Heart left ventricle (tissue), 16 donors: Measurements from ENCODE around the gene LAMA4. TPM values are rescaled to one million over a fixed set of nuclear protein-coding genes. Genes with fewer than 3 reads are reported as not detected.

Experiments
- ATAC-seq, 4 donors: fragments of 200-7000 bp; cut with Tn5 transposase; one replicate each; pipeline ENCODE4 v1.9.1; 2020 to 2022; ENCODE audit warnings: moderate library complexity in 4 of 4, mild to moderate bottlenecking in 3 of 4, moderate number of reproducible peaks in 1 of 4
- DNase-seq, 5 donors: peaks; one replicate each; pipeline ENCODE4 v3.0.0-alpha.2; 2020
- H3K27ac ChIP-seq, 12 donors: fragments of 200-600 bp; sonication (generic) in 4 of 12; one replicate each; pipeline versions ENCODE4 v1.5.0 to v1.8.0; 2016 to 2022; ENCODE audit warnings: mild to moderate bottlenecking in 2 of 12
- H3K27me3 ChIP-seq, 9 donors: fragments of 200-600 bp; sonication (generic) in 2 of 9; one replicate each; pipeline versions ENCODE4 v1.5.1 to v1.8.0; 2016 to 2022; ENCODE audit warnings: mild to moderate bottlenecking in 3 of 9
- H3K36me3 ChIP-seq, 9 donors: fragments of 200-600 bp; sonication (generic) in 2 of 9; one replicate each; pipeline versions ENCODE4 v1.5.0 to v1.8.0; 2018 to 2022; ENCODE audit warnings: mild to moderate bottlenecking in 2 of 9
- H3K4me1 ChIP-seq, 12 donors: fragments of 200-600 bp; sonication (generic) in 4 of 12; one replicate each; pipeline versions ENCODE4 v1.5.0 to v1.8.0; 2016 to 2022; ENCODE audit warnings: mild to moderate bottlenecking in 3 of 12
- H3K4me3 ChIP-seq, 12 donors: fragments of 200-600 bp; sonication (generic) in 4 of 12; one replicate each; pipeline versions ENCODE4 v1.5.0 to v1.8.0; 2017 to 2022; ENCODE audit warnings: mild to moderate bottlenecking in 9 of 12, moderate library complexity in 4 of 12
- H3K9me3 ChIP-seq, 12 donors: fragments of 200-600 bp; sonication (generic) in 4 of 12; one replicate each; pipeline versions ENCODE4 v1.5.0 to v1.8.0; 2016 to 2022; ENCODE audit warnings: mild to moderate bottlenecking in 1 of 12
- POLR2A ChIP-seq, 2 donors: fragments of 450-650 bp; IDR thresholded peaks; one replicate each; pipeline ENCODE4 v1.6.1; 2017; ENCODE audit warnings: antibody characterized with exemption in 2 of 2, mild to moderate bottlenecking in 2 of 2, moderate library complexity in 2 of 2
- WGBS, 4 donors: extraction: QIAGEN DNeasy Blood & Tissue Kit in 2 of 4; methylation state at CpG; one replicate each; pipeline versions ENCODE4 v1.1.5 to v1.1.7; 2013 to 2018; 5-methylcytosine and 5-hydroxymethylcytosine counted together
- intact Hi-C, 10 donors: fragments of 100-400 bp; cut with DNase I; formaldehyde crosslinking; loops; one replicate each; pipeline versions ENCODE4 v1.11.1 to v1.14.2; 2022
- polyA plus RNA-seq, 2 donors: library from polyadenylated mRNA; stranded (reverse); fragments of 200-250 nt; gene quantifications; one replicate each; pipeline ENCODE4 v1.2.3, GENCODE V29; 2013
- total RNA-seq, 9 donors: library from RNA; depleted of rRNA in 2 of 9; stranded (reverse); fragments of >200 nt in 2 of 9; fragmentation: NEBNext Ultra II Directional in 3 of 9; extraction: Animal tissue kit (Norgen Biotek cat#: 25700) in 3 of 9; gene quantifications; one replicate each; pipeline versions ENCODE4 v1.1.0 to v1.2.4, GENCODE V29; 2016 to 2023
- TF ChIP-seq, protein P1 (sequence below), 12 donors: fragments of 200-600 bp; sonication (generic) in 4 of 12; IDR thresholded peaks; one replicate each; pipeline versions ENCODE4 v1.5.0 to v1.8.0; 2018 to 2022; ENCODE audit warnings: antibody characterized with exemption in 12 of 12, mild to moderate bottlenecking in 5 of 12
- donor health status: ischemic (EF 13 %, LVEDD 7.1; RV severe dilation, severe dysfunction).
- donor health status: healthy with polysubstance abuse.
- donor health status: DM: no; HTN: yes; CAD: no.
- donor health status: DM: no; HTN: no; CAD: no.
- donor health status: ischemic (EF 25% LVEDD 6.9; RV normal size, moderate dysfunction).
- donor health status: ischemic (EF 25% LVEDD 5.7; RV mildly dilated, moderate dysfunction).
- donor health status: healthy.
- donor health status: DM: yes; HTN: yes; CAD: no.
- donor health status: ischemic (EF 35%, LVEDD 5.7; RV mildly dilated, moderate dysfunction).
- donor health status: nonischemic (EF 11% LVEDD 7.7; RV severe dilation, severe dysfunction).
- donor health status: DM: yes; HTN: yes; CAD: no.
- donor health status: PGD.
- donor health status: ischemic (EF 29% LVEDD 5.4; RV normal size, mild dysfunction).
- donor health status: nonischemic (EF 23%, LVEDD 6.1; RV moderate dilation, normal function).

The LAMA4 gene
- total and polyA plus RNA-seq, 11 donors: 23.8 to 132 (median 56.9) TPM

DNA sequence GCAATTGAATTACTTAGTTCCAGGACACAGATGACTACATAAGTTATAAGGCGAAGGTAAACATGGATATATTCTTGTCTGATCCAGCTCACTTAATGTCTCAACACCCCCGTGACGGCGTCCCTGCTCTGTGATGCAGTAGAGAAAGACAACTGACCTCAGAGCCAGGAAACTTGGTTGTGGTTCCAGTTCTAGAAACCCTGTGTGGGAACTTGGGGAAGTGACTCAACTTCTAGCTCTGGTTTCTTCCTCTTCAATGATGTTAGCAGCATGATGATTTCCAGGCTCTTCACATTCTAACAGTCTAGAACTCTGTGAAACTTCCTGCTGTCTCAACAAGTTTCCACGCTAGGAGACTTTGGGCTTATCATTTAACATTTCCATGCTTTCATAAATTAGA is 18.4 kb downstream of the LAMA4 start:
- intact Hi-C loops: loop anchor here in 2 of 10 donors (2.0 kb wide), 2 partner anchors 15 to 17 kb away; no protein-coding TSS in a partner anchor

DNA sequence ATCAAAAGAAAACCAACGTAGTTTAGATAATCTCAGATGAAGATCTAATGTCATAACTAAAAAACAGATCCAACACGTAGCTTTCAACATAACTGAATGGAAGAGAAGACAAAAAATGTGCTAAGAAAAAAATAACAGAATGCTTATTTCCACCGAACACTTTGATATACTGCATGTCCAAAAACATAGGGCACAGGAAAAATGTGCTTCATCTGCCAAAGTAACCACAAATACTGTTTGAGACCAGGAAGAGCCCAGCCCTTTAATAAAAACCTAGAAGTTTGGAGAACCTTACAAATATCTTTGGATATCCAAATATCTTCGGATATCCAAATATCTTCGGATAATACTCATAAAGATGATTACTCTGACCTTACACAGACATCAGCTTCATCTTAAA is 19.8 kb downstream of the LAMA4 start:
- intact Hi-C loops: no loop called here
- H3K9me3 ChIP-seq: no peaks in the 10 kb centered on the region
- 35 to 53% (median 43%) methylated on average over 5 of the region's 5 CpGs for WGBS, 4 donors
- no peak for TF ChIP-seq POLR2A (IDR thresholded peaks at IDR 0.05)
- TF ChIP-seq, protein P1, sequence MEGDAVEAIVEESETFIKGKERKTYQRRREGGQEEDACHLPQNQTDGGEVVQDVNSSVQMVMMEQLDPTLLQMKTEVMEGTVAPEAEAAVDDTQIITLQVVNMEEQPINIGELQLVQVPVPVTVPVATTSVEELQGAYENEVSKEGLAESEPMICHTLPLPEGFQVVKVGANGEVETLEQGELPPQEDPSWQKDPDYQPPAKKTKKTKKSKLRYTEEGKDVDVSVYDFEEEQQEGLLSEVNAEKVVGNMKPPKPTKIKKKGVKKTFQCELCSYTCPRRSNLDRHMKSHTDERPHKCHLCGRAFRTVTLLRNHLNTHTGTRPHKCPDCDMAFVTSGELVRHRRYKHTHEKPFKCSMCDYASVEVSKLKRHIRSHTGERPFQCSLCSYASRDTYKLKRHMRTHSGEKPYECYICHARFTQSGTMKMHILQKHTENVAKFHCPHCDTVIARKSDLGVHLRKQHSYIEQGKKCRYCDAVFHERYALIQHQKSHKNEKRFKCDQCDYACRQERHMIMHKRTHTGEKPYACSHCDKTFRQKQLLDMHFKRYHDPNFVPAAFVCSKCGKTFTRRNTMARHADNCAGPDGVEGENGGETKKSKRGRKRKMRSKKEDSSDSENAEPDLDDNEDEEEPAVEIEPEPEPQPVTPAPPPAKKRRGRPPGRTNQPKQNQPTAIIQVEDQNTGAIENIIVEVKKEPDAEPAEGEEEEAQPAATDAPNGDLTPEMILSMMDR (IDR thresholded peaks at IDR 0.05): no peak
- H3K36me3 ChIP-seq: peaks cover 0 to 4% (median 0%) of the 10 kb centered on the region in 9 donors
- no peak for DNase-seq
- H3K4me3 ChIP-seq: no peak overlapping the region
- ATAC-seq: no peak
- H3K4me1 ChIP-seq: peaks cover 32 to 85% (median 79%) of the 10 kb centered on the region in 12 donors
- peak overlapping the region; percentile 21 to 88 (median 82) for H3K27ac ChIP-seq
- H3K27me3 ChIP-seq: no peaks in the 10 kb centered on the region

More for the DNA sequence above, 18.4 kb downstream of the LAMA4 start:
- peaks cover 0 to 7% (median 0%) of the 10 kb centered on the region in 9 donors for H3K36me3 ChIP-seq
- ATAC-seq: peak in 3 of 4 donors; percentile 25 to 45 (median 30)
- no peaks in the 10 kb centered on the region for H3K27me3 ChIP-seq
- DNase-seq: peak in 1 of 5 donors; percentile 45
- 64 to 77% (median 67%) methylated on average over 5 of the region's 5 CpGs for WGBS, 4 donors
- TF ChIP-seq POLR2A (IDR thresholded peaks at IDR 0.05): no peak
- TF ChIP-seq, protein P1 (IDR thresholded peaks at IDR 0.05): no peak
- H3K27ac ChIP-seq: peak overlapping the region in 11 of 12 donors; percentile 36 to 88 (median 82)
- H3K4me3 ChIP-seq: no peak overlapping the region
- H3K9me3 ChIP-seq: no peaks in the 10 kb centered on the region
- peaks cover 32 to 91% (median 78%) of the 10 kb centered on the region in 12 donors for H3K4me1 ChIP-seq

DNA sequence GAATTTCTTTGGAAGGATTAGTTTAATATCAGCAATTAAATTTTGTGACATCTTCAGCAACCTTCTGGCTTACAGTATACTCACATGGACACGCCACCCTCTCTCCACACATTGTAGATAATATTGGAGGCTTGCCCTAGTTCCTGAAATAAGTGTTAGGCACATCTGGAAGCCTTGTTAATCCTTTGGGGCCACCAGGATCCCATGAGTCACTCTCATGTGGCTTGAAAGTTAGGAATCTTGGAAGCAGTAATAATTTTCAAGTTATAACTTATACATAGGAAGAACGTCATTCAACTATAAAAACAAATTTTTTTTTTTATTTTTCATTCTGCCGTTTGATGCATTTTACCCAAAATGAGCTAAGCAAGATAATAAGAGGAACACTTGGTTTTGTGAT is 20.5 kb downstream of the LAMA4 start:
- peaks cover 32 to 84% (median 78%) of the 10 kb centered on the region in 12 donors for H3K4me1 ChIP-seq
- H3K4me3 ChIP-seq: no peak overlapping the region
- ATAC-seq: peak; percentile 29 to 76 (median 65)
- 31 to 43% (median 32%) methylated on average over 3 of the region's 3 CpGs for WGBS, 4 donors
- peaks cover 0 to 6% (median 0%) of the 10 kb centered on the region in 9 donors for H3K36me3 ChIP-seq
- no peaks in the 10 kb centered on the region for H3K9me3 ChIP-seq
- peak overlapping the region; percentile 43 to 88 (median 82) for H3K27ac ChIP-seq
- peak in 4 of 5 donors; percentile 43 to 66 (median 52) for DNase-seq
- intact Hi-C loops: no loop called here
- H3K27me3 ChIP-seq: no peaks in the 10 kb centered on the region
- no peak for TF ChIP-seq POLR2A (IDR thresholded peaks at IDR 0.05)
- TF ChIP-seq, protein P1 (IDR thresholded peaks at IDR 0.05): no peak

DNA sequence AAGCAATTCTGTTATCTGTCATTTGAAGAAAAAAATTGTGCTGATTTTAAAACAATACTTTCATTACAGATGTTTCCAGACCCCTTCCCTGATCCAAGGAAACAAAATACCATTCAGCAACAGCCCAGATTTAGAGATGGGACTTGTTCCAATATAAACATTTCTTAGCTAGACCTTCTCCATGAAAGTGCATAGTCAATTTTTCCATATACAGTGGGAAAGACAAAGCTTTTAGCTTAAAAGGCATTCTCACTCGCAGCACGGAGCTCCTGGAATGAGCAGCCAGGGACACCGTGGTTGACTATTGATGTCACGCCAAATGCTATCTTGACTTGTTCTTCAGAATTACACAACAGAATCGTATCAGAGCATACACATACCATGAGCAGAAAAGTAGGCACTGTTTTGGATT is 21.5 kb downstream of the LAMA4 start:
- ATAC-seq (peak; percentile 62 to 75 (median 69)), DNase-seq (peak in 4 of 5 donors; percentile 41 to 75 (median 60))
- intact Hi-C loops: no loop called here
- Histone ChIP-seq H3K27me3 (no peaks in the 10 kb centered on the region), H3K27ac (peak overlapping the region; percentile 43 to 88 (median 82)), H3K36me3 (peaks cover 0 to 15% (median 0%) of the 10 kb centered on the region in 9 donors), H3K4me1 (peaks cover 29 to 84% (median 77%) of the 10 kb centered on the region in 12 donors), H3K9me3 (no peaks in the 10 kb centered on the region), H3K4me3 (peak overlapping the region in 5 of 12 donors; percentile 0 to 15 (median 11))
- 0 to 15% (median 3%) methylated on average over 5 of the region's 5 CpGs for WGBS, 4 donors
- TF ChIP-seq POLR2A (IDR thresholded peaks at IDR 0.05): no peak
- TF ChIP-seq, protein P1 (IDR thresholded peaks at IDR 0.05): no peak
